Skeletal muscle tissue (tissue), 1 donor: ENCODE data around the gene SMIM15. TPM values are rescaled to one million over a fixed set of nuclear protein-coding genes. Genes with fewer than 3 reads are reported as not detected.

Experiments used
- total RNA-seq: library from RNA; depleted of rRNA; stranded (reverse); fragments of >200 nt; gene quantifications from one replicate; pipeline ENCODE4 v1.2.3, GENCODE V29; 2014

SMIM15 gene
- total RNA-seq, 1 donor from 2014 or later = 19.8 TPM

Other genes with a start within 250 kb of the SMIM15 start
- gene ERCC8, start 217.4 kb downstream of the SMIM15 start, total RNA-seq = 19.3 TPM
- 9.9 TPM for gene NDUFAF2, start 217.3 kb downstream of the SMIM15 start, total RNA-seq
- 9.9 TPM for gene ZSWIM6, start 169.8 kb upstream of the SMIM15 start, total RNA-seq